Posterior vena cava (tissue), 2 donors: ENCODE data around the gene ANKRD12. TPM values are rescaled to one million over a fixed set of nuclear protein-coding genes. Genes with fewer than 3 reads are reported as not detected.

Experiments
- DNase-seq: peaks from one replicate; pipeline ENCODE4 v3.0.0-alpha.2; 2020; ENCODE audit warnings: low spot score
- intact Hi-C, 2 donors: fragments of 100-400 bp; cut with DNase I; formaldehyde crosslinking; loops; one replicate each; pipeline versions ENCODE4 v1.14.1 to v1.14.2; 2022 to 2023
- total RNA-seq, 2 donors: library from RNA; stranded (reverse); fragmentation: NEBNext Ultra II Directional; extraction: Animal tissue kit (Norgen Biotek cat#: 25700); gene quantifications; one replicate each; pipeline ENCODE4 v1.2.1, GENCODE V29; 2021
- donor health status: DM: yes; HTN: yes; CAD: no.
- donor health status: DM: yes; HTN: yes; CAD: no.

Gene ANKRD12
- total RNA-seq, 2 donors from 2014 or later, result 81.0 to 91.9 TPM

GRCh38 chr18:9104244-9104901, 32.2 kb upstream of the ANKRD12 start:
- intact Hi-C loops, result loop anchor here in 1 of 2 donors (5.0 kb wide), 1 partner anchor 33 kb away; the partner anchor contains the start of gene ANKRD12

GRCh38 chr18:9105420-9105819, 31.2 kb upstream of the ANKRD12 start:
- DNase-seq, result no peak
- intact Hi-C loops, result no loop called here

More at GRCh38 chr18:9104244-9104901, 32.2 kb upstream of the ANKRD12 start:
- DNase-seq, result no peak

- no peak for DNase-seq
- intact Hi-C loops, result no loop called here
Observed at GRCh38 chr18:9106094-9106493, 30.5 kb upstream of the ANKRD12 start.

DNA sequence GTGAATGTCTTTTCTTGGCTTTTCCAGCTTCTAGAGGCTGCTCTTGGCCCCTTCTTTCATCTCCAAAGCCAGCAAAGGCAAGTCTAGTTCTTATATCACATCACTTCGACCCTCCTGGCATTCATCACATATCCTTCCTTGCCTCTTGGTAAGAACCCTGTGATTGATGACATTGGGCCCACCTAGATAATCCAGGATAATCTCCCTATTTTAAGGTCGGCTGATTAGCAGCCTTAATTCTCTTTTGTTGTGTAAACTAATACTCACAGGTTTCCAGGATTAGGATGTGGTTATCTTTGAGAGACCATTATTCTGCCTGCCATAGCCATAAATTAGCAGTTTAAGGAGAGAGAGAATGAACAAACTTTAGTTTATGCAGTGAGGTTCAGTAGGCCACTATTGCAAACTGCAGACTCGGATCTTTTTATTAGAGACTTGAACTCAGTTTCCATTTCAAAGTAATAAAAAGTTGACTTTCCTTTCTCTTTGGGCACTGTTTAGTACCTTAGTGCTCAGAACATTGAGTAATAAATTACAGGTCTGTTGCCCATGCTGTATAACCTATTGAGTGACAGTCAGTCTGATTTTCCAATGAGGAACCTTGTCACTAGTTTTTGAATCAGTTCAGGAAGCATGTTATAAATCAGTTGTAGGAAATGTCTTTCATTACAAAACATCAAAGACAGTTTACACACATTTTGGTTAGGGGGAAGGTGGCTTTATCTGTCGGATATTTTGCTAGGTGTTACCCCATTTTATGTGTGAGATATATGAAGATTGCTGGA, 29.6 kb upstream of the ANKRD12 start:
- no peak for DNase-seq
- intact Hi-C loops, result no loop called here

GRCh38 chr18:9108911-9109310, 27.7 kb upstream of the ANKRD12 start:
- no peak for DNase-seq
- intact Hi-C loops, result no loop called here

- no peak for DNase-seq
- intact Hi-C loops, result no loop called here
Observed at GRCh38 chr18:9109523-9109922, 27.1 kb upstream of the ANKRD12 start.

DNA sequence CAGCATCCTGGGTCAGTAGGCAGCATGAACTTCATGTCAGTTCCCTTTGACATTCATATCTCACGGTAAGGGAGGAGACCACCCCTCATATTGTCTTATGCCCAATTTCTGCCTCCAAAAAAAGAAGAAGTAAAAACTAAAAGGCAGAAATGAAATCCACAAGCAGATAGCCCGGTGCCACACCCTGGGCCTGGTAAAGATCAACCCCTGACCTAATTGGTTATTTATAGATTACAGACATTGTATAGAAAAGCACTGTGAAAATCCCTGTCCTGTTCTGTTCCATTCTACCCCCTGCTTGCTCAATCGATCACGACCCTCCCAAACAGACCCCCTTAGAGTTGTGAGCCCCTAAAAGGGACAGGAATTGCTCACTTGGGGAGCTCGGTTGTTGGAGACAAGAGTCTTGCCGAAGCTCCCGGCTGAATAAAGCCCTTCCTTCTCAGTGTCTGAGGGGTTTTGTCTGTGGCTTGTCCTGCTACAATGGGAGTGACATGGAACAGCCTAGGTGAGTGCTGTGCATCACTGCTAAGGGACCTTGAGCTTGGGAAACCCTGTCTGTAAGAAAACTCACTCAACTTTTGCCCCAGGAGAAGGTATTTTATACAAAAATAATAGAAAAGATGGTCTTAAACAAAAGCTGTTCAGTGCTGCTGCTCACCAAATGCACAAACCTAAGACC, 23.0 kb upstream of the ANKRD12 start:
- intact Hi-C loops, result no loop called here
- DNase-seq, result no peak

GRCh38 chr18:9115984-9116383, 20.6 kb upstream of the ANKRD12 start:
- DNase-seq, result no peak
- intact Hi-C loops, result no loop called here

DNA sequence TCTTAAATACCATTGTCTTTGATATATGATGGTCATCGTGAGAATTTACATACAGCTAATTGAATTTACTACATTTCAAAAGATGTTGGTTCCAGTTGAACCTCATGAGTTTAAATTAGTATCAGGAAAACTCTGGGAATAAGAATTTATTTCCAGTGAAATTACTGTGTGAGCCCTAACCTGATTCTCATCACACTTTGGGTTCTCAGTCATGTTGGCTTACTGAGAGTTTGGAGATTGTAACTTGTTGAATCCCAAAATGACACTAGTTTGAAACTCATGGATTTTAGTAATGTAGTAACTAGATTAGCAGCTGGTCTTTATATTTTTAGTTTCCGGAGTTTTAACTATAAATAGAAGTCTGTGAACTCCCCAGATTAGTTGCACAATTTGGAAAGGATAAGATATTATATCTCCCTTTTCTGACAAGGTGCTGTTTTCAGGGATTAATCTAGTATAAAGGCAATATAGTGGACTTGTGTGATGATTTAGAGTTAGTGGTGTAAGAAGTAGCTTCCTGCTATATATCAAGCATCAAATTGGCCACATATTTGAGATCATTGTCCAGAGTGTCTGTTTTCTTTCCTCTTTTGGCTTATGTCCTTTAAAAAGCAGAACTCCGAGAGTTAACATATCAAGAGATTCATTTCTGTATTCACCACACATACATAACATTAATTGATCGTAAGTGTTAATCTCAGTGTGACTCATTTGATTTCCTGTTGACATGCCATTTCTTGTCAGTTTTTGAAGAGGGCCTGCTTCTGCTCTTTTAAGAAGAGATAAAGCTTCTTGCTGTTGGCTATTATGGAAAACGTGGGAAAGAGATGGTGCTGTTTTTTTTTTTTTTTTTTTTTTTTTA, 18.4 kb upstream of the ANKRD12 start:
- no peak for DNase-seq
- intact Hi-C loops, result no loop called here

DNA sequence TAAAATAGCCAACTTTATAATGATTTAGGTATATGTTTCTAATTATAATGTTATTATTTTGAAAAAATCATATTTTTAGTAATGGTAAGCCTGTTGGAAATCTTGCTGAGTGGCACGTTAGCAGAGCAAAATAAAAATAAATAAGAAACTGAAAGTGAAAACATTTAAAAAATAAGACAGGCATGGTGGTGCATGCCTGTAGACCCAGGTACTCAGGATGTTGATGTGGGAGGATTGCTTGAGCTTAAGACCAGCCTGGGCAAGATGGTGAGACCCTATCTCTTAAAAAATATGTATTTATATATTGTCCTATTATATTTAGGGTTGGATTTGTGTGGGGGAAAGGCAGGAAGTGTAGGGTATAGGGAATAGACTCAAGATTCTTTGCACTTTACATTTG, 15.8 kb upstream of the ANKRD12 start:
- intact Hi-C loops, result no loop called here
- DNase-seq, result no peak

GRCh38 chr18:9123520-9123919, 13.1 kb upstream of the ANKRD12 start:
- intact Hi-C loops, result no loop called here
- no peak for DNase-seq

DNA sequence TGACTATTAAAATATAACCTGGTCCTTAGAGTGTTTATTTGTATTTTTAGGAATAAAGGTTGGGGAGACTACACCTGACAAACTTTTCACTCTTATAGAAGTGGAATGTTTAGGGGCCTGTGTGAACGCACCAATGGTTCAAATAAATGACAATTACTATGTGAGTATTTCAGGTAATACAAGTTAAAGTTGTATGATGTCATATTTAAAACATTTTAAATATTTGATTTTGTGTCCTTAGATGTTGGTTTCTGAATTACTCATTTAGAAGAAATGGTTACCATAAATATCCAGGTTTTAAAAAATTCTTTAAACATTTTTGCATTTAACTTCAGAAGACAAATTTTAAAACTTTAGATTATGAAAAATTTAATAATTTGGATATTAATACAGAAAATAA, 11.8 kb upstream of the ANKRD12 start:
- DNase-seq, result no peak
- intact Hi-C loops, result no loop called here

GRCh38 chr18:9126337-9126736, 10.2 kb upstream of the ANKRD12 start:
- intact Hi-C loops, result no loop called here

GRCh38 chr18:9130195-9130594, 6.4 kb upstream of the ANKRD12 start:
- intact Hi-C loops, result no loop called here
- no peak for DNase-seq

More at GRCh38 chr18:9126337-9126736, 10.2 kb upstream of the ANKRD12 start:
- no peak for DNase-seq

DNA sequence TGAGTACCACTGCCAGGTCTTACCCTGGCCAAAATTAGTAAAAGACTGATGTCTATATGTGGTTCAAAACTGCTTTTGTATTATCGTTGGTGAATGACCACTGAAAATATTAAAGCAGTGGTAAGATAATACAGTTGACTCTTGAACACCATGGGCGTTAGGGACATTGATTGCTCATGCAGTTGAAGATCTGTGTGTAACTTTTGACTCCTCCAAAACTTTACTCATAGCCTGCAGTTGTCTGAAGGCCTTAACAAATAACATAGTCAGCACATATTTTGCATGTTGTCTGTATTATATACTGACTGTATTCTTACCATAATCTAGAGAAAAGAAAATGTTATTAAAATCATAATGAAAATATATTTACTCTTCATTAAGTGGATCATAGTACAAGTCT, 5.8 kb upstream of the ANKRD12 start:
- no peak for DNase-seq
- intact Hi-C loops, result no loop called here

DNA sequence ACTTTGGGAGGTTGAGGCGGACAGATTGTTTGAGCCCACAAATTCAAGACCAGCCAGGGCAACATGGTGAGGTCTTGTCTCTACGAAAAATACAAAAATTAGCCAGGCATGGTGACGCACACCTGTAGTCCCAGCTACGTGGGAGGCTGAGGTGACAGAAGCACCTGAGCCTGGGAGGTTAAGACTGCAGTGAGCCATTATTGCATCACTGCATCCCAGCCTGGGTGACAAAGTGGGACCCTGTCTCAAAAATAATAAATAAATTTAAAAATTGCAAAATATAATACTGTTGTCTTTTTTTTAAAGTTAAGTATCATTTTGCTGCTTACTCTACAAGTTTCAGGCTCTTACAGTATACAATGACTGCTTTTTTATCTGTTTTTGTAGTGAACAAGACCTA, 4.0 kb upstream of the ANKRD12 start:
- no peak for DNase-seq
- intact Hi-C loops, result no loop called here

DNA sequence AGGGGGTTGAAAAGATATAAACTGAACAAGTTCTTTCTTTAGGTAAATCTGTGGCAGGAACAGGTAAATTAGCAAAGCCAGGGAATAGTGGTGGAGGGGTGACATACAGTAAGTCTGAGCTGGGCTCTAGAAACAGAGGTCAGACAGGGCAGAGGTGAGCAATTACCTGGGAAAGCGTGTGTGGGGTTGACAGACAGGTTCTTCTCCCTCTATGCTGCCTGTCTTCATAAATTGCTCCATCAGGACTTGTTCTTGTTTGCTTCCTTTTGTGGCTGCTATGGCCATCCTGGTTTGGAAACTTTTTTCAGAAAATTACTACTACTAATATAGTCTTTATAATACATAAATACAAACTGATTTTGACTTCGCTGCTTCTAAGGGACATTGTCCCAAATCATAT, 3.4 kb upstream of the ANKRD12 start:
- intact Hi-C loops, result no loop called here
- DNase-seq, result no peak

DNA sequence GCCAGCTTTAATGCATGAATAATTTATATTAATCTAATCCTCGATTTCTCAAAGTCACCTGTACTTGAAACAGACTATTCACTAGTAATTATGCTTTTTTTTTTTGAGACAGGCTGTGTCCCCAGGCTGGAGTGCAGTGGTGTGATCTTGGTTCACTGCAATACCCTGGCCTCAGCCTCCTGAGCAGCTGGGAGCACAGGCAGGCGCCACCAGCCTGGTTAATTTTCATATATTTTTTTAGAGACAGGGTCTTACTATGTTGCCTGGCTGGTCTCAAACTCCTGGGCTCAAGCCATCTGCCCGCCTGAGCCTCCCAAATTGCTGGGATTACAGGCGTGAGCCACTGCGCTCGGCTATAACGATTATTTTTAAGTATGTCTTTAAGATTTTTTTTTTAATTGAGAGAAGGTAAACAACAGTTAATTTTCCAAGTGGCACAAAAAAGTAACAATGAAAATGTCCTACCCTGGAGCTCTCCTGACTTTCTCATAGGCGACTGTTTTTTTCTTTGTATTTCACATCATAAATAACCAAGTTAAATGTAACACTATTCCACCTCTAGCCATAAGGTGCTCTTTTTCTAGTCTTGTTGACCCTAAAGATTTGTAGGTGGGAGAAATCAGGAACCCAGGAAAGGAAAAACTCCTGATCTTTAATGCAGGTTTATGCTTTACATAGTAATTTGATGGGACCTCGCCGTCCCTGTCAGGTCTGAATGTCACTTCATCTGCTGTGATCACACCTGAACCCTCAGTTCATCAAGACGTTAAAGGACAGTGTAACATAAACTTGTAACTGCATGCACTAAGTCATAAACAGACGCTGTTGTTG, 1.3 kb upstream of the ANKRD12 start:
- intact Hi-C loops, result loop anchor here in 1 of 2 donors (5.0 kb wide), 1 partner anchor 33 kb away; the partner anchor contains the start of gene NDUFV2
- DNase-seq, result no peak
